ENCODE data around the gene CSRNP3.

GRCh38 chr2:165609672-165610071, 140.2 kb downstream of the CSRNP3 start:
- TF ChIP-seq CTCF (IDR thresholded peaks at IDR 0.05) (no peak), EZH2 (IDR thresholded peaks at IDR 0.05; ENCODE audit: borderline replicate concordance, insufficient read depth, low read depth, low read length, poor library complexity, severe bottlenecking) (no peak)
